GM18861 (cell line): ENCODE results near the gene PPP1R18.
A peak's percentile ranks its signal among the peaks of the same experiment; 100 is the strongest.
"Not testable (repeated sequence)": the region's sequence is repeated elsewhere in the genome, so short reads cannot be mapped to it uniquely, and the experiment has no call there.

Experiments
- ATAC-seq: cut with Tn5 transposase; IDR thresholded peaks from one replicate; pipeline ENCODE4 v1.9.1; 2021; ENCODE audit not compliant: unreplicated experiment

PPP1R18 gene

DNA sequence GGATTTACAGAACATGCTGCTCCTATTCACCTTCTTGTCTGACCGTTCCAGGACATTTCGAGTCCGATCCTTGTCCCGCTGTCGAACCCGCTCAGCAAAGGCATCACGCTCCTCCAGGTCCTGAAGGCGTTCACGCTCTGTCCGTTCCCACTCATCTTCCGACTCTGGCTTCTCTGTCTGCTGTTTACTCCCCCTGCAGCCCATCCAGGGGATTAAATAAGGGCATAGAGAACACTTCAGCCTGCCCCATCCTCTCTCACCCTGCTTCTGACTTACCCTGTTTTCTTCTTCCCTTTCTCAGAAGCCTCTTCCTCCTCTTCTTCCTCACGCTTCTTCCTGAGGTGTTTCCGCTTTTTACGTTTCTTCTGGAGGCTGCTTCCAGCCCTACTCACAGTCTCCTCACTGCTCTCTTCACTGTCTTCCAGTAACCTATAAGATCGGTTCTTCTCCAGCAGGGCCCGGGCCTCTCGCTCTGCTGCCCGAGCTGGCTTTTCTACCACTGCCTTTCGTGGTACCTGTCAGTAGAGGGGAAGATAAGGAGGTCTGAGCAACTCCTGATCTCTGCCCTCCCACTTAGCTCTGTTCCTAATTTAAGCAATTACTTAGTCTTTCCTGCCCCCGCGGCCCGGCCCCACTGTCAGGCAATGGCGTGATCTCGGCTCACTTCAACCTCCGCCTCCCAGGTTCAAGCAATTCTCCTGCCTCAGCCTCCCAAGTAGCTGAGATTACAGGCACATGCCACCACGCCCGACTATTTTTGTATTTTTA, 15.5 kb downstream of the PPP1R18 start:
- ATAC-seq = no peak

DNA sequence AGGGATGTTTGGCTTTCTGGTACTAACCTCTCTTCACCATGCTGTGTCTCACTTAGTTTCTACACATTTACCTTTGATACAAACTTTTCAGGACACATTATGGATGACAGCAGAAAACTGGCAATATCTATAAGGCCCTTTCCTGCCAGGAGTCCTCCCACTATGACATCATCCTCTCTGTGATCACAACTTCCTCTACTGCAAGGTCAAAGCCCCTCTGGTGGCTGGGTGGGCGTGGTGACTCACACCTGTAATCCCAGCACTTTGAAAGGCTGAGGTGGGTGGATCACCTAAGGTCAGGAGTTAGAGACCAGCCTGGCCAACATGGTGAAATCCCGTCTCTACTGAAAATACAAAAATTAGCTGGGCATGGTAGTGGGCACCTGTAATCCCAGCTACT, 20.1 kb downstream of the PPP1R18 start:
- not testable (repeated sequence) for ATAC-seq

DNA sequence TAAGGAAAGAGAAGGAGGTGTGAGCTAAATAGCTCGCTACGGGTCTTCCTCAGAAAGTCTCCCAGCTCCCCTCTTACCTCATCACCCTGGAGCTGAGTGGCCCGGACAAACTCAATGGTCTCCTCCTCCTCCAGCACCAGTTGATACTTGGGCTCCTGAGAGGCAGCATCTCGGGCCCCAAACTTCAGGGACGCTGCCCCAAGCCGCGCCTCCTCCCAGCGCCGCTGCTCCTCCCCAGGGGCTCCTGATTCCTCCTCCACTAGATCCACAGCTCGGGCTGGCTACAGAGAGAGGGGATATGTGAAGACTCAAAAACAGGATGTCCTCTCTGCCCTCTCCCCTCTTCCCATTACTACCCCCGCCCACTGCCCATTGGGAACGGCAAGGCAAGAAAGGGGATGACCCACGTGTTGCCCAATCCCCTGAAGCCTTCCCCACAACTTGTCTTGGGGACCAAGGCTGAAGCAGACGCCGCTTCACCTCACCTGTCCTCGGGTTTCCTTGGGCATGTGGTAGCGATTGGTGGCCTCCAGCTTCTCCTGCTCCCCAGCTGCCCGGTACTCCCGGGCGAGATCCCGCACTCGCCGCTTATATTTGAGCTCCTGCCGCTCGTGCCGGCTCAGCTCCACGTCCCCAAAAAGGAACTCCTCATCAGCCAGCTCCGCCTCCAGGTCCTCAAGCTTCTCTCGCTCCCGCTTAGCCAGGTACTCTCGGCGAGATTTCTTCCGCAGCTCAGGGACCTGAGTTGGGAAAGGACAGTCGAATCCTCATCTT, 21.3 kb downstream of the PPP1R18 start:
- ATAC-seq = no peak

DNA sequence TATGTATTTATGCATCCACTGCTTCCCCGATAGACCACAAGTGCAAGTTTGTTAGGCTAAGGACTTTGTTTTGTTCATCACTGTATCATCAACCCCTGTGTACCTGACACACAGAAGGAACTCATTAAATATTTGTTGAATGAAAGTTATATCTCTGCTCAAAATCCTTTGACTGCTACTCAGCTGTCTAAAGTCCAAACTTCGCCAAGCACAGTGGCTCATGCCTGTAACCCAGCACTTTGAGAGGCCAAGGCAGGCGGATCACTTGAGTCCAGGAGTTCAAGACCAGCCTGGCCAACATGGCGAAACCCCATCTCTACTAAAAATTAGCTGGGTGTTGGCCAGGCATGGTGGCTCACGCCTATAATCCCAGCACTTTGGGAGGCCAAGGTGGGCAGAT, 28.5 kb downstream of the PPP1R18 start:
- ATAC-seq = not testable (repeated sequence)

DNA sequence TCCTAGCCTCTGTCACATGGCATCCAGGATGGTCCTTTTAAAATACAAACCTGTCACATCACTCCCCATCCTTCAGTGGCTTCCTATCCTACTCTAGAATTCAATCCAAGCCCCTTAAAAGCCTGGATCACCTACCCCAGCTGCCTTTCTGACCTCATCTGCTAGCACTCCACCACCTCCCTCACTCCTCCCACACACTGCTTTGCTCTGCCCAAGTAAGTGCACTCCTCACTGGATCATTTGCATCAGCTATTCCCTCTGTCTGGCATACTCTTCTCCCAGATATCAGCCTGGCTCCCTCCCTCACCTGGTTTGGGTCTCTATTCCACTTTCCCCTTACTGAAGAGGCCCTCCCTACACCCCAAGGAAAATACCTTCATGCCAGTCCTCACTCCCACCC, 29.0 kb downstream of the PPP1R18 start:
- ATAC-seq = no peak

DNA sequence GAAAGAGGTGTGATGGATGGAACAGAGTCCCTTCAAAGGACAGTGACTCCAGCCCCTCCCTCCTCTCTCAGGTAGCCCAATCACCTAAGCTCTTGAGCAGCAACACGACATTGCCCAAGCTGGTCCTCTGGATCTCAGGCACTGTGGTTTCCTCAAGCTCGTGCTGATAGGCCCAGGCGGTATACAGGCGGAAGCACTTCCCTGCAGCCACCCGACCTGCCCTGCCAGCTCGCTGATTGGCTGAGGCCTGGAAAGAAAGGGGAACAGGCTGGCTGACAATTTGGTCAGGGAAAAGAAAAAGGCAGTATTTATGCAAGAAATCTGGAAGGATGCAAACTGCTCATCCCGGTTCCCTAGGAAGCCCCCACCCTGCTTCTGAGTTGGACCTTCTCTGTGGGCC, 29.9 kb downstream of the PPP1R18 start:
- ATAC-seq = no peak

DNA sequence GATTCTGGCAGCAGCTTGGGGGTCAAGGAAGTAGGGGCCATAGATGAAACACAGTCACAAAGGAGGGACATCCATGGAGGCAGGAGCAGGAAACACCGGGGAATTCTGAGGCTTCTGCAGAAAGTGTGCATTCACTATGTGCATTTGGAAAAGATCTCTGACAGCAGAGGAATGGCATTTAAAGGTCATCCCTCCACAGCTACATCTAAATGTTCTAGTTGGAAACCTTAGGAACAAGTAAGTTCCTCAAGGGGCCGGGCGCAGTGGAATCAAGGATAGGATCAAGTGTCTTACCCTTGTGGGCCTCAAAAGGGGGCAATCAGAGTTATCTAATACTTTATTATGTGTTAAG, 30.7 kb downstream of the PPP1R18 start:
- ATAC-seq = no peak

DNA sequence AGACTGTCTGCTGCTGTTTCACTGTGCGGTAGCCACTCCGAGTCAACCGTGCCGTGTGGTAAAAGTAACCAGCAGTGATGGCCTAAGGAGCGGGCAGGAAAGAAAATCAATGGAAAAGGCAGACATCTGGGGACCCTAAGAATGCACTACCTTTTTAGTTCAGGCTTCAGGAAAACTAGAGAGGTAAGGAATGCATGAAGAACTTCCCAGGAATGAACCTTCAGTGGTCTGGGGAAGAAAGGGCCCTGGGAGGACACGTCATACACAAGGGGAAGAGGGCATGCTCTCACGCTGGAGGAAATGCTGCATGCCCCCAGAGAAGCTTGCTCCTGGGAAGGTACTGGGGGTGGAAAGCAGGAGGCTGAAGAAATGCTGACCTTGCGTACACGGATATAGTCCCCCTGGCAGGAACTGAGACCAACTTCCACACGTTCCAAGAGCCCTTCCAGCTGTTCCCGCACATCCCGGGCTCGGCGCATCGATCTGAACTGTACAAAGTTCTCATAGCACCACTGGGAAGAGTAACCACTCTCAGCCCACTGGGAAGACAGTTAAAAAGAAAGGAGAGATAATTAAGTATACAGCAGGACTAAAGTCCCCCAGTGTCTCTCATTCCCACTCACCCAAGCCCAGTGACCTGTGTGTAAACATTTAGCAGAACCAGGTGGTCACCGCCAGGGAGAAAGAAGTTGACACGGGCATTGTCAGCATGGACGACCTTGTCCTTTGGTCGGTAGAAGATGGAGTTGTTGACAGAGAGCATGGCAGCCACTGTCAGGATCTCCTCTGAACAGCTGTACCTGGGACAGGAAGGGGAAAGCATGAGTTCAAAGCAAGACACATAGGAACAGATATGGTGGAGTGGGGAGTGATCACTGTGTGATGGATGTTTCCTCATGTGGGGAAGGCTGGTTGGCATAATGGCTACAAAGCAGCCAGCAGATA, 31.4 kb downstream of the PPP1R18 start:
- ATAC-seq = no peak

DNA sequence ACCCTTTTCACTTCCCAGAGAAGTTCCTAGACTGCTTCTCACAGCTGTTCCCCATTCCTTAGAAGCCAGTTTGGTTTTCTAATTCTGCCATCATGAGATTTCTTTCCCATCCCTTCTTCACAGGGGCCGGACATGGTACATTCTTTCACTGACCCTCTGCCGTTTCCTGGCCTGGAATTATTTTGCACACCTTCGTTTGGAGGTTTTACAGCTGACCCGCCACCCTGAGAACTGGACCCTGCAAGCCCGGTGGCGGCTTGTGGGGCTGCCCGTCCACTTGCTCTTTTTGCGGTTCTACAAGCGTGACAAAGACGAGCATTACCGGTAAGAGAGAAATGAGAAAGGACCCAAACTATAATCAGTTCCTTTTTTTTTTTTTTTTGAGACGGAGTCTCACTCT, 35.3 kb downstream of the PPP1R18 start:
- ATAC-seq = no peak

DNA sequence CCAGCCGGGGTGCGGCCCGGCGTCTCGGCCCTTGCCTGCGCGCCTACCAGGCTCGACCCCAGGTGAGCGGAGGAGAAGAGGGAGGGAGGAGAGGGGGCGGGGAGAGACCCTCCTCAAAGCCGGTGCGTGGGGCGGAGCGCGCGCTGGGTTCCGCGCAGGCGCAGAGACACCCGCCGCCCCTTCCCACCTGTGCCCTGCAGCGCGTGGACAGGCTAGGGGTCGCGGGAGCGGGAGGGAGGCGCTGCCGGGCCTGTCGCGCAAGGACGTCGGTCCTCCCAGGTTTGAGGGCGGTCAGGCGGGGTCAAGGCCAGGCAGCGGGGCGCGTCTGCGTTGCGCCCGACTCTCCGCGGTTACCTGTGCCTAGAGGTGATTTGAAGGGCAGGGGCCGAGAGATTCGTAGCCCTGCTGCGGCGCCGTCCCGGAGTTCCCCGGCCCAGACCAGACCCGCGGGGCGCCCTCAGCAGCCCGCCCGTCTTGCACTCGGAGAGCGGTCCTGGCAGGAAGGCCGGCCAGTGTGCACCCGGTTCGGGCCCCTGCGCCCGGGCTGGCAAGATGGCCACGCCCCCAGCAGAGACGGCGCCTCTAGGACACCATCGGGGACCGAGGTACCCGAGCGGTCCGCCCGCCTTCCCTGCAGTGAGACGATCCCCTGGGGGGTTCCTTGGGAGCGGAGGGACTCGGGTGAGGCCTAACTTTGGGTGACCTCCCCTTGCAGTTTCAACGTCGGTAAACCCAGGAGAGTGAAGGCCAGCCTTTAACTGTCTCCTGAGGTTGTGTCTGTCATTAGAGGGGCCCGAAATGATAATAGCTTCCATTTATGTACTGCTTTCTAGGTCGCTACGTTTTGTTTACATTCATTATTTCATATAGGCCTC, 39.0 kb downstream of the PPP1R18 start:
- ATAC-seq = peak; percentile 49

DNA sequence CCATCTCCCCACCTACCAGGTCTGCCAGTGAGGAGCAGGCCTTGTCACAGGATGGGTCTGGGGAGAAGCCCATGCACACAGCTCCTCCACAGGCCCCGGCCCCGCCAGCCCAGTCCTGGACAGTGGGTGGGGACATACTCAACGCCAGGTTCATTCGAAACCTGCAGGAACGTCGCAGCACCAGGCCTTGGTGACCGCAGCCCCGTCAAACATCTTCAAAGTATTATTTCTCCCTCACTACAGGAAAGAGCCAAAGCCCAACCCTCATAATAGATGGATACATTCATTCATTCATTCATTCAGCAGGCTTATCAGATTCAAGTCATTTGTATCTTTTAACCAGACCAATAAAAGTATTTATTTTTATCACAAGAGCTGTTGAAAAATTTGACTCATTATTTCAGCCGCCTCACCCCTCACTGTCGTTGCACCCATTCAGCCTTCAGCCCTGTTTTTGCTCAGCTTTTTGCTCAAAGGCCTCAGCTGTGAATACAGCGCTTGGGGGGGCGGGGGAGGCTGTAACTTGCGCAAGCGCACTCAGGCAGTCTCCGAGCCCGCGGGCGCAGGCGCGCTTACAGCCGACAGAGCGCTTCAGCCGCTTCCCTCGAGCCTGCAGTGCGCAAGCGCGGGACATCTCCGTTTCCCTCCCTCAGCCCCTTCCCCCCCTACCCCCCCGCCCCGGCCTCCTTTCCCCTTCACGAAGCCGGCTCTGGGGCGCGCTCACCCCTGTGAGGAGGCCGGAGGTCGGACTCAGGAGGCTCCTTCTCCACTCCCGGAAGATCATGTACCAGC, 39.8 kb downstream of the PPP1R18 start, which contains the start of gene C6orf136:
Gene C6orf136, plus strand, starts transcription at position 684 of the 792 bp plus-strand sequence. Its CDS starts 99 bp downstream, at position 783.
- ATAC-seq = peak; percentile 36

DNA sequence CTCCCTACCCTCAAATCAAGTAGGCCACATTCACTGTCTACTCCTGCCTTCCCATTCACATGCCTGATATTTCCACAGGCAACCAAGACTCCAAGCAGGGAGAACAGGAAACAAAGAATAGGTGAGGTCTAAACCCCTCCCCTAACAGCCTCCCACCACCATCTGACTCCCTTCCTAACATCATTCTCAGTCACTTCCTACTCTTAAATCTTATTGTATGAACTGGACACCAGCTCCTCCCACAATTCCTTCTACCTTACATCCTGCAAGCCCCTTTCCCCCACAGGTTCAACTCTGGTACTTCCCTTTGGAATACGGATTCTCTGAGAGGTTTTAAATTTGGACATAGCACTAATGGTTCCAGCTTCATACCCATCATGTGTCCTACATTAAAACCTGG, 40.5 kb downstream of the PPP1R18 start:
- ATAC-seq = no peak

DNA sequence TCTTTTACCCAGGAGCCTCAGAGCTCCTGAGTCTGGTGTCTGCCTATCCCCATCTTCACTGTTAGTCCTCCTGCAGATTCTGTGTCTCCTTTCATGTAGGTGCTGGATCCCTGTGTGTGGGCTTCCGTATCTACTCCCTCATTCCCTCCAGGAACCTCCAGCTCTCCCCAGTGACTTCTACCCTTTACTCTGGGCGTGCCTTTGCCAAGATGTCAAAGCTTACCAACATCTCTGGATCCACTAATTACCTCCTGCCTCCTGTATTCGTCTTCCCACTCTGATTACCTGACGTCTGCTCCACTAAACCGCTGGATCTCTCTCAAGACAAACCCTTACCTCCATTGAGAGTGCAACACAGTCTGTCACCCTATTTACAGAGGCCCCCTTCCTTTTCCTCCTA, 41.7 kb downstream of the PPP1R18 start:
- no peak for ATAC-seq

DNA sequence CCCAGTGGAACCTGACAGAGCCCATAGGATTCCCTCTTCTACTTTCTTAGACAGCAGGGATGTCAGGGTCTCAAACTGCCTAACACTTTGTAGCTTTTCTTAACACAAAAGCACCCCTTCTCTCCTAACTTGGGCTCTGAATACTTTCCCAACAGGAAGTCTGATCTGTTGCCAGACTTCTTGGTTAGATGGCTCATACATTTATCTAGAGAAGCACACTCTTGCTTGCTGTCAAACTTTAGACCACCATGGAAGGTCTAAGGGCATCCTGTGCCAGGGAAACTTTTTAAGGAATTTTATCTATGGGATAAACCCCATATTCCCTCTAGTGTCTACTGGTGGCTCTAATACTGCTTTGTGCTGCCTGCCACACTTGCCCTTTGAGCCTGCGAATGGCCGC, 42.8 kb downstream of the PPP1R18 start:
- ATAC-seq = no peak

DNA sequence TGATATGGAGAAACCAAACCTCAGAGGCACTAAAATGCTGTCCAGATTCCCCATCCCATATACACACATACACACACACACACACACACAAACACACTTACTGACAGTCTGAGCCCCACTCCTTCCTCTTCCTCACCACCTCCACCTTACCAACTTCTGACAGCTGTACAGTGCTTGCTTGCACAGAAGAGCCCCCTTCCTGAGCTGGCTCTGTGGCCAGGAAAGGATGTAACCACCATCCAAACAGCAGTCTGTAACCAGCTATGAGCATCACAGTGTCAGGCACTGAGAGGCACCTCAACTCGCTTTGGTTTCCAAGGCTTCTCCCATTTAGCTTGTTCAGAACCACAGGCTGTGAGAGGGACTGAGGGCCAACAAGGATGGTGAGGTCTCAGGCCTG, 45.4 kb downstream of the PPP1R18 start:
- no peak for ATAC-seq

DNA sequence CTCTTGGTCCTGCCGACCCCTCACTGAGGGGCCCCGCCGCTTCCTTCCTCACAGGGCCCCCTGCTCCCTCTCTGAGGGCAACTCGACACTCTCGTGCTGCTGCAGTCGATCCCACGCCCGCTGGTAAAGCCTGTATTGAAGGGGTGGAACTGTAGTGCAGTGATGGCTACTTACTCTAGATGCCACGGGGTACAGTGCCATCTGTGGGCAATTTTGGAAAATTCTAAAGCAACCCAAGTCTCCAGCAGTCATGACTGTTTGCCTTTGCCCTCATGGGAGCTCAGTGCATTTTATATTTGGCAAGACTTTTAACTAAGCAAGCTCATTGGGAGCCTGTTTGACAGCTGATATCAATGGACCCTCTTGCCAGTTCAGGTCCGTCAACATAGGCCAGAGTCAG, 46.0 kb downstream of the PPP1R18 start:
- ATAC-seq = no peak

DNA sequence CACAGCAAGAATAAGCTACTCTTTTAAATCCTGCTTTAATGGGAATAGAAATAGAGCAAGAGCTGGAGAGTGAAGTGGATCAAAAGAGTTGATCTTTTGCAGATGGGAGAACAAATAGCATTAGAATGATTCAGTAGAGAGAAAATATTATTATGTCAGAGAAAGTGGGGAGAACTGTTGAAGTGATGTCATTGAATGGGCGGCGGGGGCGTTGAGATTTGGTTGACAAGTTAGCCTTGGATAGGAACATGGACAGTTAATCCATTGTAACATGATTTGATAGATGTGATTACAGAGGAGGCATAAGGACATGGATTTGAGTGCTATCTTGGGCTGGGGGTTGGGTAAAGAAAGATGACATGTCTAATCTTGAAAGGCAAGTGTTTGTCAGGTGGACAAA, 50.6 kb downstream of the PPP1R18 start:
- ATAC-seq = no peak

DNA sequence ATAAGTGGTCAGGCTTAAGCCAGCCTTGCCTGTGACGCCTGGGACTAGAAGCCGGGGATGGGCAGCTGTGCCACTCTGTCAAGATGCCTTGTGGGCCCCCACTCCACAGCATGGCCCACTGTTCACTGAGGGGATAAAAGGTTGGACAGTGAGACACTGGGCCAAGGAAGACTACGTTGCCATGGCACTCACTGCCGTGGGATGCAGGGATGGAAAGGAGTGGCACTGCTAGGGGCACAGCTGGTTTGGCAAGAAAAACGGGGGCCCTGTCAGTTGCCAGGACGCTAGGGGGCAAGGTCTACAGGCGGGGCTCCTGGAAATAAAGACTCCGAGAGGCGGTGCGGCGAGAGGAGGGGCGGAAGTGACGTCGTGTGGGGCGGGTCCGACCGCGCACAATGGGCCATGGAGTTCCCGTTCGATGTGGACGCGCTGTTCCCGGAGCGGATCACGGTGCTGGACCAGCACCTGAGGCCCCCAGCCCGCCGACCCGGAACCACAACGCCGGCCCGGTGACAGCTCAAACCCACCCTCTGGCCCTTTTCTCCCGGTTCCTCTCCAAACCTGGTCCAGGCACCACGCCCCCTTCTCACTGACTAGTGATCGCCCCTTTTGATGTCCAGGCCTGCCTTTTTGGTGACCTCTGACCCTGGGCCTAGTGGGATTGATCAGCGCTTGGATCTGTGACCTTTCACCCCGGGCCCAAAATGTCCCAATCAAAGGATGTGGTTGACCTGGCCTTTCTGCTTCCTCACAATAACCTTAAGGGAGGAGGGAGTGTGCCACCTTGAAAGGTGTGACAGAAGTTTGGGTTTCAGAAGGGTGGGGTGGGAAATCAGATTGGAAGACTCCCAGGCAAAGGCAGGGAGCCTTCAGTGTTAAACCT, 59.7 kb downstream of the PPP1R18 start, which contains the start of gene ATAT1:
Gene ATAT1, plus strand, starts transcription at position 391 of the 883 bp plus-strand sequence.
- ATAC-seq = no peak
